ENCODE measurements around the gene SMIM38. TPM values are rescaled to one million over a fixed set of nuclear protein-coding genes. Genes with fewer than 3 reads are reported as not detected.
"Not testable (repeated sequence)": the region's sequence is repeated elsewhere in the genome, so short reads cannot be mapped to it uniquely, and the experiment has no call there.

SMIM38 gene
- total RNA-seq, 1 donor from 2014 or later, result 0.41 TPM

DNA sequence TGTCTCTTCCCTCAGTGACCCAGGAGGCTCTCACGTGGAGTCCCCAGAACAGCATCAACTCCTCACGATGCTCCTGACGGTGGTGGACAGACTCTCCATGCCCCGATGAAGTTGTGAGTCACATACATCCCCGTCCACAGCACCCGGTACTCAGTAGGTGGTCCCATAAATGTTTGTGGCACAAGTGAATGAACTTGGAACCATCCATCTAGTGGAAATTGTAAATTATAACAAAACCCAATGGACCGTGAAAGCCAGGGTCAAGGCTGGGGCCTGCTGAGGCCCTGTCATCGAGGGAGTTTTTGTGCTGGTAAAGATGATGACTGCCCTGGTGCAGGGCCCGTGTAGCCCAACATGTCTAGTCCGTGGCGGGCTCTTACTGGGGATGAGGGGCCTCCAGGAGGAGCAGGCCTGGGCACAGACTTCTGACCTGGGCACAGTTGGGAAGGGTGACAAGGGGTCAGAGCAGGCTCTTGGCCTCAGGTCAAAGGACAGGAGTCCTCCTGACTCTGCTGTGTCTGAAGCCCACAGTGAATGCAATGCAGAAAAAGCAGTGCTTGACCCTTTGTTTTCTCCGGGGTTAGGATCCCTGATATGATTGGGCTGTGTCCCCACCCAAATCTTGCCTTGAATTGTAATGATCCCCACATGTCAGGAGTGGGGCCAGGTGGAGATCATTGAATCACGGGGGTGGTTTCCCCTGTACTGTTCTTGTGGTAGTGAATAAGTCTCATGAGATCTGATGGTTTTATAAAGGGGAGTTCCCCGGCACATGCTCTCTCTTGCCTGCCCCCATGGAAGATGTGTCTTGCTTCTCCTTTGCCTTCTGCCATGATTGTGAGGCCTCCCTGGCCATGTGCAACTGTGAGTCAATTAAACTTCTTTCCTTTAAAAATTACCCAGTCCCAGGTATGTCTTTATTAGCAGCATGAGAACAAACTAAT is 20.0 kb upstream of the SMIM38 start:
- H3K9me3 Mint-ChIP-seq, result peaks cover 15% of the 10 kb centered on the region
- H3K4me1 Mint-ChIP-seq (ENCODE audit: low read depth), result peaks cover 9% of the 10 kb centered on the region
- no peak overlapping the region for H3K4me3 Mint-ChIP-seq (ENCODE audit: low read depth)
- no peaks in the 10 kb centered on the region for H3K27me3 Mint-ChIP-seq (ENCODE audit: low read depth)
- peaks cover 6% of the 10 kb centered on the region for H3K36me3 Mint-ChIP-seq (ENCODE audit: low read depth)
- no peak for DNase-seq (ENCODE audit: low spot score)
- intact Hi-C loops (cut with micrococcal nuclease), result no loop called here
- no peak overlapping the region for H3K27ac Mint-ChIP-seq

DNA sequence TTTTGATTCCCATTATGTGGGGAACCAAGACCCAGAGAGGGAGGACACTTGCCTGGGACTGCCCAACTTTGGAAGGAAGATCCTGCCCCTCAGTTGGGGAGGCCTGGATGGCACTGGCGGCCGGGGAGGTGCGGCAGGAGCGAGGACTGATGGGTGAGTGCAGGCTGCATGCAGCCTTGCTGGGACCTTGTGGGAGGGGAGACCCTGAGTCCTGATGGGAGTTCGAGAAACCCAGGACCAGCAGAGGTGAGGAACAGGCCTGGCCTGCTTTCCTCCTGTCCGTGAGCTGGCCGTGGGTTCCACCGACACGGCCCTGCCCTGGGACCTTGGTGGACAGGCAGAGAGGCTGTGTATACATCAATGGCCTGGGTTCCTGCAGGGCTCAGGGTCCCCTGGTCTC is 19.3 kb upstream of the SMIM38 start:
- peaks cover 15% of the 10 kb centered on the region for H3K9me3 Mint-ChIP-seq
- H3K4me3 Mint-ChIP-seq (ENCODE audit: low read depth), result no peak overlapping the region
- no peak overlapping the region for H3K27ac Mint-ChIP-seq
- DNase-seq (ENCODE audit: low spot score), result no peak
- H3K36me3 Mint-ChIP-seq (ENCODE audit: low read depth), result peaks cover 6% of the 10 kb centered on the region
- intact Hi-C loops (cut with micrococcal nuclease), result no loop called here
- H3K4me1 Mint-ChIP-seq (ENCODE audit: low read depth), result peaks cover 9% of the 10 kb centered on the region
- no peaks in the 10 kb centered on the region for H3K27me3 Mint-ChIP-seq (ENCODE audit: low read depth)

DNA sequence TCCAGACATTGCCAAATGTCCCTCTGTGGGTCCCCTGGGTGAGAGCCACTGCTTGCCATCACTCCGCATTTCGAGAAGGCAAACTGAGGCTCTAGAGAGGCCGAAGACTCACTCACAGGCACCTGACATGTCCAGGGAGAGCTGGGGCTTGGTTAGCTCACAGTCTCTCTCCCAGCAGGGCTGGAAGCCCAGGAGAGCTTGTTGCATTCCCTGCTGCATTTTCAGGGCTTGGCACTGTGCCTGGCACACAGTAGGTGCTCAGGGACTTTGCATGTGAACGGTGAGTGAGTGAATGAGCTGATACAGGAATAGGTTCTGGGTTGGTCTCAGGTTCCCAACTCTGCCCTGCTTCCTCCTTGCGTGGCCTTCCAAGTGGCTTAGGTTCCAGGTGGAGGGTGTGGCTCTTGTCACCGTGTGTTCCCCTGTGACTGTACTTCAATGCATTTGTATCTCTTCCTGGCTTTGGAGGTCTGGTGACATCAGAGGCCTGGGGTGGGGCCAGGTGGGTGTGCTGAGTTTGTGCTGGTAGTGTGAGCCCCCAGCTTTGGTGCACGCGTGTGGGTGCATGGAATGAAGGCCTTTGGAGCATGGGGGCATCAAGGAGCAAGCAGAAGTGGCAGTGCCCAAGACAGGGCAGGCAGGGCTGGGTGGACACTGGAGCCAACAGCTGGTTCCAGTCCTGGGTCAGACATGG is 18.4 kb upstream of the SMIM38 start:
- Mint-ChIP-seq H3K4me3 (ENCODE audit: low read depth) (no peak overlapping the region), H3K9me3 (peaks cover 15% of the 10 kb centered on the region), H3K4me1 (ENCODE audit: low read depth) (peaks cover 9% of the 10 kb centered on the region), H3K36me3 (ENCODE audit: low read depth) (peaks cover 6% of the 10 kb centered on the region), H3K27me3 (ENCODE audit: low read depth) (peaks cover 2% of the 10 kb centered on the region), H3K27ac (no peak overlapping the region)
- no peak for DNase-seq (ENCODE audit: low spot score)
- intact Hi-C loops (cut with micrococcal nuclease), result no loop called here

DNA sequence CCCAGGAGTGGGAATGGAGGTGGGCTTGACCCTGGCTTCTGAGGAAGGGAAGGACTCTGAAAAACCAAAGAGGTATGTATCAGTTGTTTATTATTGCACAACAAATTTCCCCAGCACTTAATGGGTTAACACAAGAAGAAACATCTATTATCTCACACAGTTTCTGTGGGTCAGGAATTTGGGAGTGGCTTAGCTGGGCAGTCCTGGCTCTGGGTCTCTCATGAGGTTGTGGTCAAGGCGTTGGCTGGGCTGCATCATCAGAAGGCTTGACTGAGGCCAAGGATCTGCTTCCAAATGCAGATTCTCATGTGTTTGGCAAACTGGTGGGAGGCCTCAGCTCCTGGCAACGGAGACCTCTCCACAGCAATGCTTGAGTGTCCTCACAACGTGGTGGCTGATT is 17.5 kb upstream of the SMIM38 start:
- peaks cover 6% of the 10 kb centered on the region for H3K36me3 Mint-ChIP-seq (ENCODE audit: low read depth)
- DNase-seq (ENCODE audit: low spot score), result no peak
- H3K4me3 Mint-ChIP-seq (ENCODE audit: low read depth), result no peak overlapping the region
- H3K27ac Mint-ChIP-seq, result no peak overlapping the region
- intact Hi-C loops (cut with micrococcal nuclease), result no loop called here
- H3K9me3 Mint-ChIP-seq, result peaks cover 14% of the 10 kb centered on the region
- peaks cover 2% of the 10 kb centered on the region for H3K27me3 Mint-ChIP-seq (ENCODE audit: low read depth)
- peaks cover 9% of the 10 kb centered on the region for H3K4me1 Mint-ChIP-seq (ENCODE audit: low read depth)

DNA sequence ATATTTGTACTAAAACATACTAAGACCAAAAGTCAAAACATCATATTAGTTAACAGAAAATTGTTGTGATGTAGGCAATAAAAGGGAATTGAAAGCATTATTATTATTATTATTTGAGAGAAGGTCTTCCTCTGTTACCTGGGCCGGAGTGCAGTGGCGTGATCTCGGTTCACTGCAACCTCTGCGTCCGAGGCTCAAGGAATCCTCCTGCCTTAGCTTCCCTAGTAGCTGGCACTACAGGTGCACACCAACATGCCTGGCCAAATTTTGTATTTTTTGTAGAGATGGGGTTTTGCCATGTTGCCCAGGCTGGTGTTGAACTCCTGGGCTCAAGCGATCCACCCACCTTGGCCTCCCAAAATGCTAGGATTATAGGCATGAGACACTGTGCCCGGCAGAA is 15.6 kb upstream of the SMIM38 start:
- DNase-seq (ENCODE audit: low spot score); H3K27me3 Mint-ChIP-seq (ENCODE audit: low read depth); H3K27ac Mint-ChIP-seq; H3K36me3 Mint-ChIP-seq (ENCODE audit: low read depth); H3K4me3 Mint-ChIP-seq (ENCODE audit: low read depth); H3K9me3 Mint-ChIP-seq; intact Hi-C loops (cut with micrococcal nuclease): not testable (repeated sequence)
- peaks cover 13% of the 10 kb centered on the region for H3K4me1 Mint-ChIP-seq (ENCODE audit: low read depth)

DNA sequence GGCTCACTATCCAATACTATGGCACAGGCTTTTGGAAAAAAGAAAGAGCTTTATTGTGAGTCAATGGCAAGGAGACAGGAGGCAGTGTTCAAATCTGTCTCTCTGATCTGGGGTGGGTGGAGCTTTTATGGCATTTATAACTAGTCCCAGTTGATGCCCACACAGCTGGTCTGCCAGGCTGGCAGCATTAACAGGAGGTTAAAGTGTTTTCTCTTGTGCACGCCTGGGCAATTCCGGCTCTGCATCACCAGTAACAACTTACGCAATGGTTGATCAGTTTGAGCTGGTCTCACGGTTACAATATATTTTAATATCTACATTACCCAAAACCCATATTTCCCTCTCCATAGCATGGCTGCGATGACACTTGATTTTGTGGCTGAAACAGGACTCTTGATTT is 15.1 kb upstream of the SMIM38 start:
- DNase-seq (ENCODE audit: low spot score), result no peak
- intact Hi-C loops (cut with micrococcal nuclease), result no loop called here
- peaks cover 2% of the 10 kb centered on the region for H3K27me3 Mint-ChIP-seq (ENCODE audit: low read depth)

DNA sequence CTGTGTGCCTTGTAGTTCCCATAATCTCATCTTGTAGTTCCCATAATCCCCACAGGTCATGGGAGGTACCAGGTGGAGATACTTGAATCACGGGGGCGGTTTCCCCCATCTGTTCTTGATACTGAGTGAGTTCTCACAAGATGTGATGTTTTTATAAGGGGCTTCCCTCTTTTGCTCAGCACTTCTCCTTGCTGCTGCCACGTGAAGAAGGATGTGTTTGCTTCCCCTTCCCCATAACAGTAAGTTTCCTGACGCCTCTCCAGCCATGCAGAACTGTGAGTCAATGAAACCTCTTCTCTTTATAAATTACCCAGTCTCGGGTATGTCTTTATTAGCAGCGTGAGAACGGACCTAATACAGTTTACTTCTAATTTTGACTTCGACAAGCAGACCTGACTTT is 14.0 kb upstream of the SMIM38 start:
- peaks cover 2% of the 10 kb centered on the region for H3K27me3 Mint-ChIP-seq (ENCODE audit: low read depth)
- H3K9me3 Mint-ChIP-seq, result peaks cover 13% of the 10 kb centered on the region
- DNase-seq (ENCODE audit: low spot score), result no peak
- intact Hi-C loops (cut with micrococcal nuclease), result no loop called here
- H3K36me3 Mint-ChIP-seq (ENCODE audit: low read depth), result no peaks in the 10 kb centered on the region
- peaks cover 8% of the 10 kb centered on the region for H3K4me1 Mint-ChIP-seq (ENCODE audit: low read depth)
- H3K27ac Mint-ChIP-seq, result no peak overlapping the region
- no peak overlapping the region for H3K4me3 Mint-ChIP-seq (ENCODE audit: low read depth)

More for the DNA sequence above, 15.1 kb upstream of the SMIM38 start:
- H3K4me1 Mint-ChIP-seq (ENCODE audit: low read depth), result peaks cover 13% of the 10 kb centered on the region
- H3K36me3 Mint-ChIP-seq (ENCODE audit: low read depth), result peaks cover 6% of the 10 kb centered on the region
- H3K9me3 Mint-ChIP-seq, result peaks cover 6% of the 10 kb centered on the region
- no peak overlapping the region for H3K27ac Mint-ChIP-seq
- H3K4me3 Mint-ChIP-seq (ENCODE audit: low read depth), result no peak overlapping the region

DNA sequence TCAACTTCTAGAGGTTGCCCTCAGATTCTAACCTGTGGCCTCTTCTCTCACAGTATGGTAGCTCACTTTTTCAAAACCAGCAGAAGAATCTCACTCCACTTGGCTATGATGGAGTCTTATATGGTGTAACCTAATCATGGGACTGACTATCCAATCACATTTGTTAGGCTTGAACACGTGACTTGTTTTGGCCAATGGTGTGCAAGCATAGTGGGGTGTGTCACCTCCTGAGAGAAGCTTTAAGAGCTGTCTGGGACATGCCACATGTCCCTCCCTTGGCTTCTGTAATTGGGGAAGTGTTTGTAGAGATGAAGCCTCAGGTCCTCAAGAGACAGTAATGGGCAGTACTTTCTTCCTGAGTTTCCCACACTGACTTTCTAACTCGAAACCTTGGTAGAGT is 12.8 kb upstream of the SMIM38 start:
- Mint-ChIP-seq H3K4me1 (ENCODE audit: low read depth) (peaks cover 8% of the 10 kb centered on the region), H3K4me3 (ENCODE audit: low read depth) (no peak overlapping the region), H3K27ac (no peak overlapping the region), H3K27me3 (ENCODE audit: low read depth) (peaks cover 2% of the 10 kb centered on the region), H3K9me3 (peaks cover 19% of the 10 kb centered on the region), H3K36me3 (ENCODE audit: low read depth) (no peaks in the 10 kb centered on the region)
- intact Hi-C loops (cut with micrococcal nuclease), result no loop called here
- DNase-seq (ENCODE audit: low spot score), result no peak

DNA sequence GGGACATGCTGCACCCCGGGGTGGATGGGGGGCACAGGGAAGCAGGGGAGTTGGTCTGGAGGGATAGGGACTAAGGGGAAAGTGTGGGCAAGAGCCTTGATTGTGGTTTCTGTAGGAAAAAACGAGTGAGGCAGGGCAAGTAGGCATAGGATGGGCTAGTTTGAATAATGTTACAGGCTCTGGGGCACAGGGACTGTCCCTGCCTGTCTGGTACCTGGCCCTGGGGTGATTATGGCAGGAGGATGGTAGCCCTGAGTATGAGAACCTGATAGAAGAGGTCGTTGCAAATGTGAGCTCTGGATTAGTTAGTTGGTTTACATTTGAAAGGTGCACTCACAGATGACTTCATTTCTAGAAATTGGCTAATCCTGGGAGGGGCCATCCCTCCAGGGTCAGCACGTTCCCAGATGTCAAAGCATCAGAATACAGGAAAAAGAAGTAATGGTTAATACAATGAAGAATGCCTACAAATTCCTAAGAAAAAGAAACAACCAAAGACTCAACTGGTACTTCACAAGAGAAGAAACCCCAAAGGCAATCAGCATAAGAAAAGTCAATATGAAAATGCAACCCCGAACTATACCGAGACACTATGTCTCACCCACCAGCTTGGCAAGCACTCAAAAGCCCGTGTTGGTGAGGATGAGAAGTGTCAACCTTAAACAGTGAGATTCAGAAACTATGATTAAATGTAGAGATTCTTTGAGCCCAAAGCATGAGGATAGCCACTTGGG is 11.3 kb upstream of the SMIM38 start:
- Mint-ChIP-seq H3K4me3 (ENCODE audit: low read depth) (no peak overlapping the region), H3K27me3 (ENCODE audit: low read depth) (peaks cover 2% of the 10 kb centered on the region), H3K27ac (no peak overlapping the region), H3K9me3 (peaks cover 24% of the 10 kb centered on the region), H3K36me3 (ENCODE audit: low read depth) (peaks cover 3% of the 10 kb centered on the region), H3K4me1 (ENCODE audit: low read depth) (peaks cover 11% of the 10 kb centered on the region)
- intact Hi-C loops (cut with micrococcal nuclease), result no loop called here
- DNase-seq (ENCODE audit: low spot score), result no peak

DNA sequence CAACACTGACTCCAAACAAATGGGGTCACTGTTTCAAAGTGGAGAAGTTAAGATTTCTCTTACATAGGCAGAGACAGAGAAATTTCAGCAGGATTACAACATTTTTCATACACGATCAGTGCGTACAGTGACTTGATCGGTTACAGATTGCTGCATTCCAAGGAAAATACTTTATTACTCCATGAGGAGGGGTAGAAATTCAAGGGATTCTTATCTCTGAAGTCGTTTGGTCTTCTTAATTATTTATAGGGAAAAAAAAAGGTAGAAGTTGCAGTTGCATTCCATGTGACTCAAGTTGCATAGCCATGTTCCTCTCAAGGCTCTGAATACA is 10.7 kb upstream of the SMIM38 start:
- Mint-ChIP-seq H3K9me3 (peaks cover 24% of the 10 kb centered on the region), H3K27ac (no peak overlapping the region), H3K36me3 (ENCODE audit: low read depth) (peaks cover 3% of the 10 kb centered on the region), H3K27me3 (ENCODE audit: low read depth) (peaks cover 2% of the 10 kb centered on the region), H3K4me3 (ENCODE audit: low read depth) (no peak overlapping the region), H3K4me1 (ENCODE audit: low read depth) (peaks cover 11% of the 10 kb centered on the region)
- DNase-seq (ENCODE audit: low spot score), result no peak
- intact Hi-C loops (cut with micrococcal nuclease), result no loop called here

DNA sequence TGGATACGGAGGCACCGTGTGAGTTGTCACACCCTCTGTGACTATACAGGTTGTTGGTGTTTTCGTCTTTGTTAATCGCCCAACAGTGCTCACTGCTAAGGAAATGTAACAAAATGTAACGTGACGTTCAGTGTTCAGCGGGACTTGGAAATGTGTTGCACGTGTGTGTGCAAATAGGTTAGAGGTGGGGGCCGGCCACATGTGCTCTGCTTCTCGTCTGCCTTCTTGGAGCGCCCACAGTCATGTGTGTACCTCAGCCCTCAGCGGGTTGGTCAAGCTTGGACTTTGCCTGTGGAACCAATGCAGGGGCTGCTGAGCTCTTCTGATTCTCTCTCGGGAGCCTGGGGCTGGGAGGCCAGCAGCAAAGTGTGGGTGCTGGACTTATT is 7.4 kb upstream of the SMIM38 start:
- DNase-seq (ENCODE audit: low spot score), result no peak
- Mint-ChIP-seq H3K4me1 (ENCODE audit: low read depth) (peaks cover 11% of the 10 kb centered on the region), H3K36me3 (ENCODE audit: low read depth) (peaks cover 3% of the 10 kb centered on the region), H3K4me3 (ENCODE audit: low read depth) (no peak overlapping the region), H3K9me3 (peaks cover 30% of the 10 kb centered on the region), H3K27me3 (ENCODE audit: low read depth) (no peaks in the 10 kb centered on the region), H3K27ac (no peak overlapping the region)
- intact Hi-C loops (cut with micrococcal nuclease), result no loop called here

DNA sequence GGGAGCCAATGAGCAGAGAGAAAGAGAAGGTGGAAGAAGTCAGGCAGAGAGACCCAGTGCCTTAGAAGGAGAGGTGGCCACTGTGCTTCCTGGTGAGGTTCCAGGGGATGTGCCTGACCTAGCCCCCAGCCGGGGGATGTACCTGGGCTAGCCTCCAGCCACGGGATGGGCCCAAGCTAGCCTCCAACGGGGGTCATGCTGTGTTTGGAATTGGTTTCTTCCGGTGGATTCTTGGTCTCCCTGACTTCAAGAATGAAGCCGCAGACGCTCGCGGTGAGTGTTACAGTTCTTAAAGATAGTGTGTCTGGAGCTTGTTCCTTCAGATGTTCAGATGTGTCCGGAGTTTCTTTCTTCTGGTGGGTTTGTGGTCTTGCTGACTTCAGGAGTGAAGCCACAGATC is 6.9 kb upstream of the SMIM38 start:
- Mint-ChIP-seq H3K4me1 (ENCODE audit: low read depth) (peaks cover 11% of the 10 kb centered on the region), H3K4me3 (ENCODE audit: low read depth) (no peak overlapping the region), H3K36me3 (ENCODE audit: low read depth) (peaks cover 3% of the 10 kb centered on the region), H3K9me3 (peaks cover 30% of the 10 kb centered on the region), H3K27ac (no peak overlapping the region), H3K27me3 (ENCODE audit: low read depth) (no peaks in the 10 kb centered on the region)
- no peak for DNase-seq (ENCODE audit: low spot score)
- intact Hi-C loops (cut with micrococcal nuclease), result no loop called here

Measured in activated T-helper 2 cell treated with anti-CD3 and anti-CD28 coated beads, Interferon-gamma antibody, Interleukin-2, Interleukin-4, amounts not matched to agents 10 μg/mL and 5 μg/mL and 100 μg/mL, durations not matched to agents 14 hours and 24 hours and 36 hours (primary cell).